Aorta (tissue), 5 donors: ENCODE data around the gene PSMB4. TPM values are rescaled to one million over a fixed set of nuclear protein-coding genes. Genes with fewer than 3 reads are reported as not detected.

Experiments
- ATAC-seq: fragments of 200-7000 bp; cut with Tn5 transposase; one replicate; pipeline ENCODE4 v1.9.1; 2022; ENCODE audit warnings: moderate library complexity; ENCODE audit not compliant: low FRiP score
- DNase-seq, 2 donors: peaks; one replicate each; pipeline ENCODE4 v3.0.0-alpha.2; 2020
- H3K27ac ChIP-seq, 2 donors: one replicate each; pipeline ENCODE4 v1.5.1; 2013; ENCODE audit warnings: low read length in 2 of 2, mild to moderate bottlenecking in 2 of 2, moderate library complexity in 2 of 2, control low read depth in 1 of 2, inconsistent platforms in 1 of 2, low read depth in 1 of 2
- H3K27me3 ChIP-seq, 2 donors: one replicate each; pipeline ENCODE4 v1.6.1; 2013; ENCODE audit warnings: control low read depth in 1 of 2, low read length in 1 of 2, mild to moderate bottlenecking in 1 of 2, moderate library complexity in 1 of 2; ENCODE audit not compliant: insufficient read depth in 2 of 2, control insufficient read depth in 1 of 2
- H3K36me3 ChIP-seq, 2 donors: one replicate each; pipeline ENCODE4 v1.6.1; 2013; ENCODE audit warnings: control low read depth in 1 of 2, low read length in 1 of 2, mild to moderate bottlenecking in 1 of 2; ENCODE audit not compliant: insufficient read depth in 2 of 2, control insufficient read depth in 1 of 2
- H3K4me1 ChIP-seq, 2 donors: one replicate each; pipeline ENCODE4 v1.6.1; 2013; ENCODE audit warnings: low read length in 2 of 2, control low read depth in 1 of 2, mild to moderate bottlenecking in 1 of 2, moderate library complexity in 1 of 2; ENCODE audit not compliant: insufficient read depth in 2 of 2, control insufficient read depth in 1 of 2
- H3K4me3 ChIP-seq, 2 donors: one replicate each; pipeline ENCODE4 v1.5.1; 2013; ENCODE audit warnings: low read length in 2 of 2, control low read depth in 1 of 2, mild to moderate bottlenecking in 1 of 2
- H3K9me3 ChIP-seq: one replicate; pipeline ENCODE4 v1.6.1; 2013; ENCODE audit warnings: mild to moderate bottlenecking, low read length; ENCODE audit not compliant: control insufficient read depth
- WGBS, 2 donors: extraction: QIAGEN DNeasy Blood & Tissue Kit; methylation state at CpG; one replicate each; pipeline ENCODE4 v1.1.7; 2013; 5-methylcytosine and 5-hydroxymethylcytosine counted together
- intact Hi-C, 2 donors: fragments of 100-400 bp; cut with DNase I; formaldehyde crosslinking; loops; one replicate each; pipeline versions ENCODE4 v1.14.2 to v1.15.0; 2022
- polyA plus RNA-seq, 2 donors: library from polyadenylated mRNA; stranded (reverse); fragments of 200-250 nt; gene quantifications; one replicate each; pipeline ENCODE4 v1.2.3, GENCODE V29; 2013
- total RNA-seq, 2 donors: library from RNA; stranded (reverse); fragmentation: NEBNext Ultra II Directional; extraction: Animal tissue kit (Norgen Biotek cat#: 25700); gene quantifications; one replicate each; pipeline ENCODE4 v1.2.1, GENCODE V29; 2021
- donor health status: healthy with polysubstance abuse.
- donor health status: Bipolar disorder and iron deficiency.
- donor health status: DM: no; HTN: no; CAD: no.
- donor health status: DM: no; HTN: no; CAD: no.
- donor health status: DM: yes; HTN: yes; CAD: no.

Gene PSMB4
- total and polyA plus RNA-seq, 4 donors, result 174 to 396 (median 219) TPM

GRCh38 chr1:151367658-151368392 is 31.5 kb upstream of the PSMB4 start:
- no peaks in the 10 kb centered on the region for H3K36me3 ChIP-seq

GRCh38 chr1:151368393-151369301 is 30.7 kb upstream of the PSMB4 start:
- no peaks in the 10 kb centered on the region for H3K4me1 ChIP-seq
- peak in 1 of 2 donors; percentile 51 for DNase-seq
- H3K9me3 ChIP-seq, result no peaks in the 10 kb centered on the region
- no peaks in the 10 kb centered on the region for H3K27me3 ChIP-seq
- 90% methylated on average over 20 of the region's 20 CpGs for WGBS, 2 donors
- intact Hi-C loops, result no loop called here
- H3K36me3 ChIP-seq, result no peaks in the 10 kb centered on the region
- no peak overlapping the region for H3K27ac ChIP-seq
- no peak overlapping the region for H3K4me3 ChIP-seq
- no peak for ATAC-seq

More at GRCh38 chr1:151367658-151368392, 31.5 kb upstream of the PSMB4 start:
- no peaks in the 10 kb centered on the region for H3K4me1 ChIP-seq
- DNase-seq (no peak), ATAC-seq (no peak)
- whole genome bisulfite sequencing, 2 donors, result 81% methylated on average over 8 of the region's 8 CpGs
- H3K27ac ChIP-seq, result no peak overlapping the region
- intact Hi-C loops, result no loop called here
- H3K27me3 ChIP-seq, result no peaks in the 10 kb centered on the region
- no peak overlapping the region for H3K4me3 ChIP-seq
- no peaks in the 10 kb centered on the region for H3K9me3 ChIP-seq

GRCh38 chr1:151369302-151369610 is 30.1 kb upstream of the PSMB4 start:
- DNase-seq (peak in 1 of 2 donors; percentile 55), ATAC-seq (no peak)
- Histone ChIP-seq H3K27ac (no peak overlapping the region), H3K4me3 (no peak overlapping the region), H3K4me1 (no peaks in the 10 kb centered on the region), H3K36me3 (no peaks in the 10 kb centered on the region), H3K9me3 (no peaks in the 10 kb centered on the region), H3K27me3 (no peaks in the 10 kb centered on the region)
- WGBS, 2 donors, result 92% methylated on average over 7 of the region's 7 CpGs
- intact Hi-C loops, result no loop called here

- DNase-seq (peak in 1 of 2 donors; percentile 66), ATAC-seq (no peak)
- Histone ChIP-seq H3K27ac (no peak overlapping the region), H3K9me3 (no peaks in the 10 kb centered on the region), H3K27me3 (no peaks in the 10 kb centered on the region), H3K4me1 (no peaks in the 10 kb centered on the region), H3K4me3 (no peak overlapping the region), H3K36me3 (no peaks in the 10 kb centered on the region)
- intact Hi-C loops, result no loop called here
- 80 to 81% methylated on average over 15 of the region's 15 CpGs for WGBS, 2 donors
Observed at GRCh38 chr1:151369621-151370048, 29.7 kb upstream of the PSMB4 start.

- peak in 1 of 2 donors; percentile 64 for DNase-seq
- Histone ChIP-seq H3K27me3 (no peaks in the 10 kb centered on the region), H3K9me3 (no peaks in the 10 kb centered on the region), H3K36me3 (no peaks in the 10 kb centered on the region), H3K4me3 (no peak overlapping the region), H3K4me1 (no peaks in the 10 kb centered on the region), H3K27ac (peak overlapping the region in 1 of 2 donors; percentile 18)
- WGBS, 2 donors, result 28 to 34% methylated on average over 6 of the region's 6 CpGs
- no peak for ATAC-seq
- intact Hi-C loops, result no loop called here
Observed at GRCh38 chr1:151370211-151370911, 29.0 kb upstream of the PSMB4 start.

- no peaks in the 10 kb centered on the region for H3K4me1 ChIP-seq
- H3K36me3 ChIP-seq, result no peaks in the 10 kb centered on the region
- H3K4me3 ChIP-seq, result peak overlapping the region; percentile 33 to 66
- H3K27me3 ChIP-seq, result no peaks in the 10 kb centered on the region
- H3K27ac ChIP-seq, result peak overlapping the region in 1 of 2 donors; percentile 91
- DNase-seq, result peak; percentile 85 to 88
- 2 to 8% methylated on average over 9 of the region's 9 CpGs for WGBS, 2 donors
- no peaks in the 10 kb centered on the region for H3K9me3 ChIP-seq
- intact Hi-C loops, result loop anchor here in 1 of 2 donors (1.0 kb wide), 1 partner anchor 28 kb away; the partner anchor contains the start of gene PSMB4
- peak; percentile 83 for ATAC-seq
Observed at GRCh38 chr1:151371370-151372057, 27.9 kb upstream of the PSMB4 start.

GRCh38 chr1:151372058-151372934 is 27.1 kb upstream of the PSMB4 start, which contains the start of gene SELENBP1:
TSS of gene SELENBP1 (minus strand) at chr1:151372705. CDS start at chr1:151372641, 64 bp downstream.
- 3 to 6% methylated on average over 11 of the region's 11 CpGs for WGBS, 2 donors
- peak; percentile 90 for ATAC-seq

More at GRCh38 chr1:151372058-151372934, 27.1 kb upstream of the PSMB4 start, which contains the start of gene SELENBP1:
- DNase-seq, result peak; percentile 87 to 89
- intact Hi-C loops, result no loop called here
- no peaks in the 10 kb centered on the region for H3K27me3 ChIP-seq
- H3K27ac ChIP-seq, result peak within 1 kb of the TSS; percentile 9 to 91
- H3K9me3 ChIP-seq, result no peaks in the 10 kb centered on the region
- H3K4me1 ChIP-seq, result no peaks in the 10 kb centered on the region
- H3K4me3 ChIP-seq, result peak within 1 kb of the TSS; percentile 33 to 66
- H3K36me3 ChIP-seq, result no peaks in the 10 kb centered on the region
